NCI-H510A (cell line): Measurements from ENCODE around the gene RSBN1.
"Not testable (repeated sequence)": the region's sequence is repeated elsewhere in the genome, so short reads cannot be mapped to it uniquely, and the experiment has no call there.

Source experiments
- DNase-seq: peaks from one replicate; lab custom pipeline; 2025; lab: John Stamatoyannopoulos, UW

Gene RSBN1

DNA sequence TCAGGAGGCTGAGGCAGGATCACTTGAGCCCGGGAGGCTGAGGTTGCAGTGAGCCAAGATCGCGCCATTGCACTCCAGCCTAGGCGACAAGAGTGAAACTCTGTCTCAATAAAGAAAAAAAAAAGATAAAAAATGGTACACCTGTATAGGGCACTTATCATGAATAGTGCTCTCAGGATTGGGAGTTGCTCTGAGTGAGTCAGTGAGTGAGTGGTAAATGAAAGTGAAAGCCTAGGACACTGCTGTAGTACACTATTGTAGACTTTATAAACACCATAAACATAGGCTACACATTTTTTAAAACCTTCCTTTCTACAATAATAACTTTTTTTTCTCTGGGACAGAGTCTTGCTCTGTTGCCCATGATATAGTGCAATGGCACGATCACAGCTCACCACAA lies 69.8 kb downstream of the RSBN1 start:
- DNase-seq = no peak

DNA sequence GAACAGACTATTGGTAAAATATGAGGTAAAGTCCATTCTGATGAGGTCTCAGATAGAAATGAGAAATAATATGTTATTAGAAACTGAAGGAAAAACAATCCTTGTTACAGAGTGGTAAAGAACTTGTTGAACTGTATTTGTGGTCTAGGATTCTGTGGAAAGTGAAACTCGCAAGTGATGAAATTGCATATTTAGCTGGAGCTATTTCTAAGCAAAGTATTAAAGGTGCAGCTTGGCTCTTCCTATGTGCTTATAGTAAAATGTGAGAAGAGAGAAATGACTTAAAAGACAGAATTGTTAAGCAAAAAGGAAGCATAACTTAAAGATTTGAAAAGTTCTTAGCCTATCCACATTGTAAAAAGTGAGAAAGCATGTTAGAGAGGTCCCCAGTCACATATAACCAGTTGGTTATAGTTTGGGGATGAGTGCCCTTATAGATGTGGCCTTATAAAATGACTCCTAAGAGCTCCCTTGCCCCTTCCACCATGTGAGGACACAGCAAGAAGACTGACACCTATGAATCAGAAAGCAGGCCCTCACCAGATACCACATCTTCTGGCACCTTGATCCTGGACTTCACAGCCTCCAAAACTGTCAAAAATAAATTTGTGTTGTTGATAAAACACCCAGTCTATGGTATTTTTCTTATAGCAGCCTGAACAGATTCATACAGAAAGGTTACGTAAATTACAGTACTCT lies 77.8 kb downstream of the RSBN1 start:
- DNase-seq = no peak

DNA sequence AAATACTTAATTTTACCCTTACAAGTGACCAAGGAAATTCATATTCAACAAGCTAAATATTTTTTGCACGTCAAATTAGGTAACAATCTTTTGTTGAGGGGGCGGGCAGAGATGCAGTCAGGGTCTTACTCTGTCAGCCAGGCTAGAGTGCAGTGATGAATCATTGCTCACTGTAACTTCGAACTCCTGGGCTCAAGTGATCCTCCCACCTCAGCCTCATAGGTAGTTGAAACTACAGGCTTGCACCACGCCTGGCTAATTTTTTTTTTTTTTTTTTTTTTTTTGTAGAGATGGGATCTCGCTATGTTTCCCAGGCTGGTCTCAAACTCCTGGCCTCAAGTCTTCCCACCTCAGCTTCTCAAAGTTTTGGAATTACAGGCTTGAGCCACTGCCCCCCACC lies 79.5 kb downstream of the RSBN1 start:
- no peak for DNase-seq

DNA sequence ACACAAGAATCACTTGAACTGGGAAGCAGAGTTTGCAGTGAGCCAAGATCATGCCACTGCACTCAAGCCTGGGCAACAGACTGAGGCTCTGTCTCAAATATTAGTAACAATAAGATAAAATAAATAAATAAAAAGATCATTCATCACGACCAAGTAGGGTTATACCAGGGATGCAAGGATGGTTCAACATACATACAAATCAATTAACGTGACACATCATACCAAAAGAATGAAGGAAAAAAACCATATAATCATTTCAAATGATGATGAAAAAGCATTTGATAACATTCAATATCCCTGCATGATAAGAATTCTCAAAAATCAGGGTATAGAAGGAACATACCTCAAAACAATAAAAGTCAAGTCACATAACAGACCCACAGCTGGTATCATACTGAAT lies 91.3 kb downstream of the RSBN1 start:
- DNase-seq = no peak

GRCh38 chr1:113718621-113719020 lies 93.7 kb downstream of the RSBN1 start:
- DNase-seq = not testable (repeated sequence)

DNA sequence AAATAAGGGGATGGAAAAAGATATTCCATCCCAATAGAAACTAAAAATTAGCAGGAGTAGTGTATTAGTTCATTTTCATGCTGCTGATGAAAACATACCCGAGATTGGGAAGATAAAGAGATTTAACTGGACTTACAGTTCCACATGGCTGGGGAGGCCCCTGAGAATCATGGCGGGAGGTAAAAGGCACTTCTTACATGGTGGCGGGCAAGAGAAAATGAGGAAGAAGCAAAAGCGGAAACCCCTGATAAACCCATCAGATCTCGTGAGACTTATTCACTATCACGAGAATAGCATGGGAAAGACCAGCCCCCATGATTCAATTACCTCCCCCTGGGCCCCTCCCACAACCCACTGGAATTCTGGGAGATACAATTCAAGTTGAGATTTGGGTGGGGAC lies 94.8 kb downstream of the RSBN1 start:
- DNase-seq = not testable (repeated sequence)

DNA sequence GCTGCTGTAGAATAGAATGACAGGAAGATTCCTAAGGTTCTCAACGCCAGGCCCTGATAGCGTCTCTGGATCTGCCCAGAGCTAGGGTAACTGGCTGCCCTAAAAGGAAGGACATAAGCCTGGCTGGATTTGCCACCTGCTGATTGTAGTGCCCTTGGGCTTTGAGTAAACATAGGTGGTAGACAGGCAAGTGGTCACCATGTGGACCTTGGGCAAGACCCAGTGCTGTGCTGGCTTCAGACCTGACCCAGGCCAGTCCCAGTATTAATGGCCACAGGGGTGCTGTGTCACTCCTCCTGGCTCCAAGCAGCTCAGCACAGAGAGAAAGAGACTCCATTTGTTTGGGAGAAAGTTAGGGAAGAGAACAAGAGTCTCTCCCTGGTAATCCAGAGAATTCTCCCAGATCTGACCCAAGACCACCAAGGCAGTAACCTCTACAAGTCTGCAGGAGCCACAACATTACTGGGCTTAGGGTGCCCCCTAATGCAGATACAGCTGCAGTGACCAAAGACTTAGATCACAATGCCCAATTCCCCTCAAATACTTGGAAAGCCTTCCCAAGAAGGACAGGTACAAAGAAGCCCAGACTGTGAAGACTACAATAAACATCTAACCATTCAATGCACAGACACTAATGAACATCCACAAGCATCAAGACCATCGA lies 97.5 kb downstream of the RSBN1 start:
- DNase-seq = no peak
